DND-41 (cell line): ENCODE results near the gene LSP1.

ENCODE experiments used
- ATAC-seq: fragments of 200-7000 bp; cut with Tn5 transposase; 3 replicates; pipeline ENCODE4 v1.9.1; 2021; ENCODE audit warnings: low read depth; ENCODE audit not compliant: insufficient read depth
- DNase-seq: peaks from one replicate; pipeline ENCODE4 v3.0.0-alpha.2; 2020
- H2AFZ ChIP-seq: 2 replicates; pipeline ENCODE4 v1.6.0; 2012; ENCODE audit warnings: low read depth, low read length
- H3K27ac ChIP-seq: 2 replicates; pipeline ENCODE4 v1.5.1; 2012; ENCODE audit warnings: low read length, inconsistent platforms
- H3K27me3 ChIP-seq: fragments of 200-600 bp; sonication (generic); 2 replicates; pipeline ENCODE4 v1.6.0; 2012; ENCODE audit warnings: low read length, mild to moderate bottlenecking, inconsistent platforms; ENCODE audit not compliant: insufficient read depth, poor library complexity
- H3K36me3 ChIP-seq: 2 replicates; pipeline ENCODE4 v1.5.1; 2012; ENCODE audit warnings: low read length, inconsistent platforms; ENCODE audit not compliant: insufficient read depth
- H3K4me1 ChIP-seq: 2 replicates; pipeline ENCODE4 v1.5.1; 2012; ENCODE audit warnings: mild to moderate bottlenecking, low read length; ENCODE audit not compliant: insufficient read depth
- H3K4me2 ChIP-seq: 2 replicates; pipeline ENCODE4 v1.6.0; 2012; ENCODE audit warnings: mild to moderate bottlenecking, moderate library complexity, low read length, inconsistent platforms; ENCODE audit not compliant: insufficient read depth
- H3K4me3 ChIP-seq, 2 experiments: fragments of 200-600 bp in 1 of 2; shearing (Covaris generic) in 1 of 2; 2 replicates each; pipeline ENCODE4 v1.5.1; 2012 to 2016; ENCODE audit warnings: inconsistent platforms in 2 of 2, low read length in 2 of 2, mild to moderate bottlenecking in 2 of 2, low read depth in 1 of 2, moderate library complexity in 1 of 2
- H3K79me2 ChIP-seq: 2 replicates; pipeline ENCODE4 v1.6.0; 2012; ENCODE audit warnings: low read length, inconsistent platforms; ENCODE audit not compliant: insufficient read depth
- H3K9ac ChIP-seq: 2 replicates; pipeline ENCODE4 v1.6.0; 2012; ENCODE audit warnings: low read depth, mild to moderate bottlenecking, inconsistent platforms, low read length, moderate library complexity
- H3K9me3 ChIP-seq: 2 replicates; pipeline ENCODE4 v1.5.1; 2012; ENCODE audit warnings: low read length, moderate library complexity, mild to moderate bottlenecking, inconsistent platforms; ENCODE audit not compliant: insufficient read depth, severe bottlenecking
- H4K20me1 ChIP-seq: 2 replicates; pipeline ENCODE4 v1.6.0; 2012; ENCODE audit warnings: low read length; ENCODE audit not compliant: insufficient read depth
- CTCF ChIP-seq: IDR thresholded peaks from 2 replicates; pipeline ENCODE4 v1.5.1; 2012; ENCODE audit warnings: borderline replicate concordance, low read length, moderate library complexity, mild to moderate bottlenecking; ENCODE audit not compliant: poor library complexity, severe bottlenecking; ENCODE audit errors: extremely low read depth
- EZH2 ChIP-seq: IDR thresholded peaks from 3 replicates; pipeline ENCODE4 v1.6.1; 2012; ENCODE audit warnings: borderline replicate concordance, low read depth, mild to moderate bottlenecking, moderate library complexity, low read length, inconsistent platforms; ENCODE audit not compliant: severe bottlenecking

LSP1 gene

GRCh38 chr11:1934335-1935155, 81.7 kb downstream of the LSP1 start:
- DNase-seq (no peak), ATAC-seq (no peak)
- H3K4me3 ChIP-seq = no peak overlapping the region
- no peaks in the 10 kb centered on the region; the same call in 1 of the 2 replicates for H4K20me1 ChIP-seq
- no peaks in the 10 kb centered on the region for H3K4me1 ChIP-seq
- no peak overlapping the region for H2AFZ ChIP-seq
- no peak for TF ChIP-seq CTCF
- no peak for TF ChIP-seq EZH2
- H3K27me3 ChIP-seq = no peaks in the 10 kb centered on the region
- H3K9ac ChIP-seq = no peak overlapping the region
- H3K9me3 ChIP-seq = no peaks in the 10 kb centered on the region
- no peak overlapping the region for H3K27ac ChIP-seq
- no peaks in the 10 kb centered on the region for H3K36me3 ChIP-seq
- H3K4me2 ChIP-seq = no peak overlapping the region
- no peaks in the 10 kb centered on the region for H3K79me2 ChIP-seq

DNA sequence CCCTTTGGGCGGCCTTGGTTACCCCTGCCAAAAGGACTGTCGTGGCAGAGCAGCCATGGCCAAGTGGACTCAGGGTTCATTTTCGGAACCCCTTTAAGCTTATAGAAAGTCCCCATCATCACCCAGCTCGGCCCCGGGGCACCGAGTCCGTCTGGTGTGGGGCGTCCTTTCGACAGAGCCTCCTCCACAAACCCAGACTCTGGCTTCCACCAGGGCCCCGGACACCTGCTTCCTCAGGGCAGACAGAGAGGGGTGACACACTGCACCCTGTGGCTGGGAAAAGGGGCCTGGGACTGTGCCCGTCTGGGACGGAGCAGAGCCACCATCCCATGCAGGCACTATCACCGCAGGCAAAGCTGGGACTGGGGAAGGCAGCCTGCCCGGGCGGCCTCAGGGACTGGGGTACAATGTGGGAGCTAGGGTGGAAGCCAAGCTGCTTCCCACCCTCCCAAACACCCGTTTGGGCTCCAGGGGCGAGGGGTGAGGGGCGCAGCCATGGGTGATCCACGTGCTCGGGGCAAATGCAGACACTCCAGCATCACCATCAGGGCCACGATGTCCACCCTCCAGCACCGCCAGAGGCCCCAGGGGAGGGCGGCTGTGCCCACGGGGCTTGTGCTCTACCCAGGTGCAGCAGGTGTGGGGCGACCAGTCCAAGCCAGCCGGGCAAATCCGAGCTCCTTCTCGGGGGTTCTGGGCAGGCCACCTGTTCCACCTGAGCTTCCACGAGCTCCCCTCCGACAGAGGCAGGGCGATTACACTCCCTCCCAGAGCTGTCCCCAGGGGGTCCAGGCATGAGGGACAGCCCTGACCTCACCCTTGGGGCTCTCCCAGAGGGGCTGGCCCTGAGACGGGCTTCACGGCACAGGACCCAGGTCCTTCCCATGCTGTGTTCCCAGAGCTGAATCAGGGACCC, 82.5 kb downstream of the LSP1 start:
- no peaks in the 10 kb centered on the region for H3K9me3 ChIP-seq
- H3K79me2 ChIP-seq = no peaks in the 10 kb centered on the region
- no peak for ATAC-seq
- no peaks in the 10 kb centered on the region for H3K27me3 ChIP-seq
- H4K20me1 ChIP-seq = no peaks in the 10 kb centered on the region; the same call in 1 of the 2 replicates
- TF ChIP-seq CTCF = no peak
- TF ChIP-seq EZH2 = no peak
- H3K36me3 ChIP-seq = no peaks in the 10 kb centered on the region
- H3K27ac ChIP-seq = no peak overlapping the region
- H3K4me1 ChIP-seq = no peaks in the 10 kb centered on the region
- no peak overlapping the region for H3K9ac ChIP-seq
- H2AFZ ChIP-seq = no peak overlapping the region
- H3K4me3 ChIP-seq = no peak overlapping the region
- no peak overlapping the region for H3K4me2 ChIP-seq
- no peak for DNase-seq

DNA sequence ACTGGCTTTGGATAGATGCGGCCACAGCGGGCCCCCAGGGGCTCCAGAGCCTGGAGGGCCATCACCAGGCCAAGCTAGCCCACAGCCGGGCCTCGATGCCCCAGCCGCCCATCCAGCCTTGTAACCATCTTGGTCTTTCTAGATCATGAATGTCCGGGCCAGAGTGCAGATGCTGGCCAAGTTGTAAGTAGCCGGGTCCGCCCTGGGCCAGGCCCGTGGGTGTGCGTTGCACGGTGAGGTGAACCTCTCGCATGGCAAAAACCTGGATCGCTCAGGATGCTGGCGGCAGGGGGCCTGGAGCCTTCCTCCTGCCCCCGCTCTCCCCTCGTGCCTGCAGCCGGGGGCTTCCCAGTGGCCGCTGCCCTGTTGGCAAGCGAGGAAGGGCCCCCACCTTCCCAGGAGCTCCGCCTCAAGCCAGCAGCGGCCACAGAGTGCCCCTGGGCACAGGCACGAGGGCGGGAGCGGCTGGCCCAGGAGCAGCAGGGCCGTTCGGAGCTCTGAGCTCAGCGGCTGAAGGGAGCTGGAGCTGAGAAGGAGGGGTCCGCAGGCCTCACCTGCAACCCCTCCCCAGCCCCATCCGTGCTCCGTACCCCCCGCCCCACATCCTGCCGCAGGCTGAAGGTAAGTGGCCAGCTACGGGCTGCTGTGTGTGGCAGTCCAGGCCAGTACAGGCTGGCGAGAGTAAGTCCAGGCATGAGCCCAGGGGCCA, 83.3 kb downstream of the LSP1 start:
- H3K36me3 ChIP-seq = no peaks in the 10 kb centered on the region
- H3K79me2 ChIP-seq = no peaks in the 10 kb centered on the region
- DNase-seq (no peak), ATAC-seq (no peak)
- TF ChIP-seq EZH2 (no peak), CTCF (no peak)
- no peak overlapping the region for H3K4me3 ChIP-seq
- H4K20me1 ChIP-seq = no peaks in the 10 kb centered on the region; the same call in 1 of the 2 replicates
- H3K9me3 ChIP-seq = no peaks in the 10 kb centered on the region
- H3K9ac ChIP-seq = no peak overlapping the region
- H3K27me3 ChIP-seq = no peaks in the 10 kb centered on the region
- no peak overlapping the region for H3K27ac ChIP-seq
- H2AFZ ChIP-seq = no peak overlapping the region
- H3K4me2 ChIP-seq = no peak overlapping the region
- no peaks in the 10 kb centered on the region for H3K4me1 ChIP-seq
